Measurements from ENCODE around the gene LRRC7. TPM values are rescaled to one million over a fixed set of nuclear protein-coding genes. Genes with fewer than 3 reads are reported as not detected.
"Not testable (repeated sequence)": the region's sequence is repeated elsewhere in the genome, so short reads cannot be mapped to it uniquely, and the experiment has no call there.

The LRRC7 gene
- total RNA-seq, 1 experiment from 2014 or later, result not detected

DNA sequence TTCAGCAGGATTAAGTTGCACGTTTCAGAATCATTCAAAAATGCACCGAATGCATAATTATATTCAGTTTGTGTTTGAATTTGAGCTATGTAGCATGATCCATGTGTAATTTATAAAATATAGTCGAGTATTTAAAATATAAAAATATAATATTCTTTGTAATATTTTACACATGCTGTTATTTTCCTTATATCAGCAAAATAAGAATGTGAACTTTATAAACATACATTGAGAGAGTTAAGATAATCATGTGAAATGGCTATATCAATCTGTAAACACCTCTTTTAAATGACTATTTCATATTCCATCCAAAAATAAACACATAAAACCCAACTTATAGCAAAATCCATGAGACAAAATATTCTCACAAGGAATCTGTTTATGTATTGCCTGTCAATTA, 303.7 kb downstream of the LRRC7 start:
- no peak for DNase-seq (ENCODE audit: low read depth)

DNA sequence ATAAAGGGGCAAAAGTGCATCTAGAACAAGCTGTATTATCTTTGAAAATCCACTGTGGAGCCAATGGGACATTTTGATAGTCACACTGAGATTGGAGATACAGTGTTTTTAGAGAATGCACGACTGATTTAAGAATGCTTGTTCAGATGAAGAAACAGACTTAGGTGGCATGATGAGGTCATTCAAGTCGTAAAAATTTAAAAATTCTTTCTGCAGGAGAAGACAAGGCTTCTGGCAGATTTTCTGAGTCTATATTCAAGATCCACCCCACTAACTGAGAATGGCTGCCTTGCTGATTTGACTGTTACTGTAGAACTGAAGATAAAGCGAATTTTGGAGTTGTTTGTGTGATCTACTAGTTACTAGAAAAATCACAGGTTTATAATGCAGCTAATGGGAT, 310.6 kb downstream of the LRRC7 start:
- DNase-seq (ENCODE audit: low read depth), result no peak

DNA sequence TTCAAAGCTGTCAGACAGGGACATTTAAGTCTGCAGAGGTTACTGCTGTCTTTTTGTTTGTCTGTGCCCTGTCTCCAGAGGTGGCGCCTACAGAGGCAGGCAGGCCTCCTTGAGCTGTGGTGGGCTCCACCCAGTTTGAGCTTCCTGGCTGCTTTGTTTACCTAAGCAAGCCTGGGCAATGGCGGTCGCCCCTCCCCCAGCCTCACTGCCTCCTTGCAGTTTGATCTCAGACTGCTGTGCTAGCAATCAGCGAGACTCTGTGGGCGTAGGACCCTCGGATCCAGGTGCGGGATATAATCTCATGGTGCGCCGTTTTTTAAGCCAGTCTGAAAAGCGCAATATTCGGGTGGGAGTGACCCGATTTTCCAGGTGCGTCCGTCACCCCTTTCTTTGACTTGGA, 320.3 kb downstream of the LRRC7 start:
- DNase-seq (ENCODE audit: low read depth), result not testable (repeated sequence)

DNA sequence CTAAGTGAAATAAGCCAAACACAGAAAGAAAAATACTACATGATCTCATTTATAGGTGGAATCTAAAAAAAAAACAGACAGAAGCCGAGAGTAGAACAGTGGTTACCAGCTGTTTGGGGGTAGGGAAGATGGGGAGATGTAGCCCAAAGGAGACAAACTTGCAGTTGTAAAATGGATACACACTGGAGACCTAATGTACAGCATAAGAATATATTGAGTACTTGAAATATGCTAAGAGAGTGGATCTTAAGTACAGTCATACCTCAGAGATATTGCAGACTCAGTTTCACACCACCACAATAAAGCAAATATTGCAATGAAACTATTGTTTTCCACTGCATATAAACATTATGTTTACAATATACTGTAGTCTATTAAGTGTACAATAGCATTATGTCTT, 320.9 kb downstream of the LRRC7 start:
- no peak for DNase-seq (ENCODE audit: low read depth)

DNA sequence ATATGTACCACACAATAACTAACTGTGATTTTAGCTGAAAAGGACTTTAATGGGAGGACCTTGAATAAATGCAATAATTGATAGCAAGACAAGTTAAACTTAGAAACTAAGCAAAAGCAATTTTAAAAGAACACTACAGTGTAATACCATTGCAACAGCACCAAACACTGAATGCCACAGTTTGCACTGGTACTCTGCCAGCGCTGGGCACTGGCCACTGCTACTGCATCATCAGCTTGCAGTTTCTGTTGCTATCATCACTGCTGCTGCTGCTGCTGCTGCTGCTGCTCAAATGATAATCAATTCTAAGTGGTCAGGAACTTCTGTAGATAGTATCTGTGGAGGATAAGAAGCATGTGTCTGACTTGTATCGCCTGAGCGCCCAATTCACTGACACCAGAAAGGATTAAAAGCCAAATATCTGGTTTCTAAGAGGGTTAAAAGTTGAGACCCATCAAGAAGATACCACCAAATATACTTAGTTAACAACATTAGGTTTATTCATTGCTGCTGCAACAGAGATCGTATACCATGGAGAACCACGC, 330.8 kb downstream of the LRRC7 start:
- no peak for DNase-seq (ENCODE audit: low read depth)

DNA sequence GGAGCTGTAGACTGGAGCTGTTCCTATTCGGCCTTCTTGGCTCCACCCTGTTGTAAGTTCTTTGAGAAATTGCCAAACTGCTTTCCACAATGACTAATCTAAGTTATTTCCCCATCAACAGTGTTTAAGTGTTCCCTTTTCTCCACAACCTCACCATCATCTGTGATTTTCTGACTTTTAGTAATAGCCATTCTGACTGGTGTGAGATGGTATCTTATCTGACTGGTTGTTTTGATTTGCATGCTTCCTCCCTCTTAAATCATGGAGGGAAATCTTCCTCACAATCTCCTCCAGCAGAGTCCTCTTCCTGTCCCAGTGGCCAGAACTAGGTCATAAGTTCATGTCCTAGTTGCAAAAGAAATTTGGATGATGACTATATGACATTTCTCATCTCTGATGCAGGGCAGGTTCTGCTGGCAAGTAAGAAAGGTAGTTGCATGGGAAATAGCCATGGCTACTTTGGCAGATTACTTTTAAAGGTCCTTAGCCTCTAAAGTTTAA, 343.6 kb downstream of the LRRC7 start:
- peak; percentile 2 for DNase-seq (ENCODE audit: low read depth)

DNA sequence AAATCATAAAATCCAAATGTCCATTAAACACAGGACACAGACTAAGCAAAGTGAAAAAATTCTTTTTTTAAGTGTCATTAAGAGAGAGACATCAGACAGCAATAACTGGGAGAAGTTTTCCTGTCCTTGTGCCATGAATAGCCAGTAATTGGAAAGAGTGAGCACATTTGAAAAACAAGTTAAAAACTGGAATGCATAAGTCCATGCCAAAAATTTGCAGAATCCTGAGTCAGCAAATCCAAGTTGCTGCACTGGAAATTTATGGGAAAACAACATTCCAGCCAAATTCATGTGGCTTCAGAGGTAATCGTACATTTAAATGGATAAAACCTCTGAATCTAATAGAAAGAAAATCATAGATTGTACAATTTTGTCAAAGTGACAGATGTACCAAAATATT, 346.3 kb downstream of the LRRC7 start:
- no peak for DNase-seq (ENCODE audit: low read depth)

DNA sequence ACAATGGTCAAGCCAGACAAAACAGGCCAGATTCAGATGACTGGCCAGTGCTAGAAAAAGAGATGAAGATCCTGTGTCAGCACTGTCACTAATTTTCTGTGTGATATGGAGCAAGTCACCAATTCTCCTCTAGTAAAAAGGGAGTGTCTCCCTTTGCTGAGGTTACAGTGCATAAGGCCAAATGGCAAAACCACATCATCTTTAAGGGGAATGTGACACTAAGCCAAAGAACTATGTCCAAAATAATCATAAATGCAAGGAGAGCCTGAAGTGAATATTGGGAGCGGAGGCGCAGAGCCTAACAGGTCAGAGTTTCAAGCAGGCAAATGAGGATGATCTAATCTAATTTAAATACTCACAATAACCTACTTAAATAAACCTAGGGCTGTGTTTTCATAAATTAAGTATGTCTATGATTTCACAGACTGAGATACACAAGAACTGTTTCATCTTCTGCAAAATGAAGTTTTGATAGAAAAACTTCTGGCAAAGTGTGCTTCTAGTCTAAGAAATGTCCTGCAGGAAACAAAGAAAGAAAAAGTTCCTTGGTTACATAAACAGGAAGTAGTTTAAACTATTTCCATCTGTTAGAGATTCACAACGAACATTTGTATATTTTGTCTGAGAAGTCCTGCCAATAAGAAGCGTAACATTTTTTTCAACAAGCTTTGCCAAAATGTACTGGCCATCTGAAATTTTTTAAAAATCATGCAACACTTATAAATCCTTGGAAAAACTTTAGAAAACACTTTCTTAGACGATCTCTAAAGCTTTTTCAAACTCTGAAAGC, 347.4 kb downstream of the LRRC7 start:
- no peak for DNase-seq (ENCODE audit: low read depth)

DNA sequence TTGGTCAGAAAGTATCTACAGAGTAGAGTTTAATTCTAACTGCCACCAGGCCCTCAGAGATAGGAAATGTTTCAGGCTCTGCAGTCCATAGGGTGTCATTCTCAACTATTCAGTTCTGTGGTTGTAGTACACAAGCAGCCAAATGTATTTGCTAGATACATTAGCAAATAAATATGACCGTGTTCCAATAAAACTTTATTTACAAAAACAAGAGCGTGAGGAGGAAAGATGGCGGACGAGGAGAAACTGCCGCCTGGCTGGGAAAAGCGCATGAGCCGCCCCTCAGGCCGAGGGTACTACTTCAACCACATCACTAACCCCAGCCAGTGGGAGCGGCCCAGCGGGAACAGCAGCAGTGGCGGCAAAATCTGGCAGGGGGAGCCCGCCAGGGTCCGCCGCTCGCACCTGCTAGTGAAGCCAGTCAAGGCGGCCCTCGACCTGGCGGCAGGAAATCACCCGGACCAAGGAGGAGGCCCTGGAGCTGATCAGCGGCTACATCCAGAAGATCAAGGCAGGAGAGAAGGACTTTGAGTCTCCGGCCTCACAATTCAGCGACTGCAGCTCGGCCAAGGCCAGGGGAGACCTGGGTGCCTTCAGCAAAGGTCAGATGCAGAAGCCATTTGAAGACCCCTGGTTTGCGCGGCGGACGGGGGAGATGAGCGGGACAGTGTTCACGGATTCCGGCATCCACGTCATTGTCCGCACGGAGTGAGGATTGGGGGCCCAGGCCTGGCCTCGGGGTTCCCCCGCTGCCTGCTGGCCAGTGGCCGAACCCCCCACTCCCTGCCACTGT, 351.6 kb downstream of the LRRC7 start:
- DNase-seq (ENCODE audit: low read depth), result peak; percentile 5

DNA sequence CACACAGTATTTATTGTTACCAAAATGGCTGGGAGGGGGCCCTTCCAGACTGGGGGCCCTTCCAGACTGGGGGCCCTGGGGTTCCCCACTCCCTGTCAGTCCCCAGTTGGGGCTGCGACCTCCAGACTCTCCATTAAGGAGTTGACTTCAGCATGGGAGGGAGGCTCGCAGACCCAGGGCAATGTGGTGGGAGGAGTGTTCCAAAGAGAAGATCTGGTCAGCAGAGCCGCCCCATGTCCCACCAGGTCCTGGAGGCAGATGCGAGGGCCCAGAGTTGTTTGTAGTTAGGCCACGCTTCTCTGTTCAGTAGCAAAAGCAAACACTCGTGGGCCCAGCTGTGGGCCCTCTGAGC, 352.2 kb downstream of the LRRC7 start:
- no peak for DNase-seq (ENCODE audit: low read depth)

DNA sequence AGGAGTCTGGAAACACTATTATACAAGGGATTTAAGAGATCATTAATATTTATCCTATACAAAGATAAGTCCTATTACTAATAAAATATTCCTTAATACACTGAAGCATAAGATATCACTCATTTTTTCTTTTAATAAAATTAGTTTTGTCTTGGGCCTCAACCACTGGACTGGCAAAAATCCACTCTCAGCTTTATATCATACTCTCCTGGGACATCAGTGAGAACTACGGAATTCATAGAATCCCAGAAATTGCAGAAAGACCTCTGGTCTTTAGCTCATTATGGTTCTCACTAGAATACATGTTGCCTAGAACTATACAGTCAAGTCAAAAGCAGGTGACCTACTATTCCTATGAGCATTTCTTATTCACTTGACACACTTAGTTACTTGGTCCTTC, 352.7 kb downstream of the LRRC7 start:
- DNase-seq (ENCODE audit: low read depth), result no peak

DNA sequence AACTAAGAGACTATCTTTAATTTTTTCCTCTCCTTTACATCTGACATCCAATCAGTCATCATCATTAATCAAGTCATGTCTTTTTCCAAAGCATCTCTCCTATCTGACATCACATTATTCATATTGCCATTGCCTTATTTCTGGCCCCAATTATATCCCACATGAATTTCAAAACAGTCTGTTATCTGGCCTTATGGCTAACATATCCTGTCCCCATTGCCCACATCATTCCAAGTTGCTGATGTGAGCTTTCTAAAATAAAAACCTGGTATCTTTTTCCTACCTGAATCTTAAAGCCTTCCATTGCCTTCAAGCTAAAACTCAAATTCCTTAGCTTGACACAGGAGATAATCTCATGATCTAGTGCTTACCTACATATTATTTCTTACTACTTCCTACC, 353.8 kb downstream of the LRRC7 start:
- no peak for DNase-seq (ENCODE audit: low read depth)

DNA sequence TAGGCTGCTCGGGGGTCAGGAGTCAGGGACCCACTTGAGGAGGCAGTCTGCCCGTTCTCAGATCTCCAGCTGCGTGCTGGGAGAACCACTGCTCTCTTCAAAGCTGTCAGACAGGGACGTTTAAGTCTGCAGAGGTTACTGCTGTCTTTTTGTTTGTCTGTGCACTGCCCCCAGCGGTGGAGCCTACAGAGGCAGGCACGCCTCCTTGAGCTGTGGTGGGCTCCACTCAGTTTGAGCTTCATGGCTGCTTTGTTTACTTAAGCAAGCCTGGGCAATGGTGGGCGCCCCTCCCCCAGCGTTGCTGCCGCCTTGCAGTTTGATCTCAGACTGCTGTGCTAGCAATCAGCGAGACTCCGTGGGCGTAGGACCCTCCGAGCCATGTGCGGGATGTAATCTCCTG, 360.5 kb downstream of the LRRC7 start:
- not testable (repeated sequence) for DNase-seq (ENCODE audit: low read depth)

DNA sequence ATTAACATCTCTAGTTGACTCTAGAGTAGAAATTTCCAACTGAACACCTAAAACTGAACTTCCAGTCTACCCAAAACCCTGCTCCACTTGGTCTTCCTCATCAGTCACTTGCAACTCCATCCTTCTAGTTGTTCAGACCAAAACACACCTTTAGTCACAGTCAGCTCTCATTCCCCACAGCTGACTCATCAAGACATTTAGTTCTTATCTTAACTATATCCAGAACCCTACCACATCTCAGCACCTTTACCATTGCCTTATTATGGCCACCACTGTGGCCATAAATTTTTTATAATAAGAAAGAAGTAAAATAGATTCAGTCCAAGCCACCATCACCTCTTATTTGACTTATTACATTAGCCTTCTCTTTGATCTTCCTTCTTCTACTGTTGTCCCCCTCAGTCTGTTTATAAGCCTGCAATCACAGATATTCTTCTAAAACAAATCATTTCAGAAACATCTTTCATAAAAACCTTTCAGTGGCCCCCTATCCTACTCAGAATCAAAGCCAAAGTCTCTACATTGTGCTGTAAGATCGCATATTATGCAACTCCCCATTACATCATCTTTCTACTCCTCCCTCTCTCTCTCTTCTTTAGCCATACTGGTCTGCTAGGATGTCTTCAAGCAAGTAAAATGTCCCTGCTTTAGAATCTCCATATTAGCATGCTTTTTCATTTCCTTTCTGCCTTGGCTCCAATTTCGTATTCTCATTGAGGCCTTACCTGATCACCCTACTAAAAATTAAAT, 361.8 kb downstream of the LRRC7 start:
- DNase-seq (ENCODE audit: low read depth), result no peak

DNA sequence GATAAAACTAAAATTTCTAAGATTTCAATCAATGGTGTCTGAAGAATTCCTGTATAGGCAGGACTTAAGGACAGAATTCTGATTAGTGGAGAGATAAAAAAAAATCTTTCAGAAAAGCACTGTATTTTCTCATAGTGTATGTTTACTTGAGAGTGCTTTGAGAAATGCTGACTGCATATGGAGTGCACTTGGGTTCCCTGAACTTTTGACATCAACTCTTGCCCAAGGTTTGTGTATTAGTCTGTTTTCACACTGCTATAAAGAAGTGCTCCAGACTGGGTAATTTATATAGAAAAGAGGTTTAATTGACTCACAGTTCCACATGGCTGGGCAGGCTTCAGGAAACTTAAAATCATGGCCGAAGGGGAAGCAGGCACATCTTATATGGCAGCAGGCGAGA, 362.7 kb downstream of the LRRC7 start:
- no peak for DNase-seq (ENCODE audit: low read depth)

DNA sequence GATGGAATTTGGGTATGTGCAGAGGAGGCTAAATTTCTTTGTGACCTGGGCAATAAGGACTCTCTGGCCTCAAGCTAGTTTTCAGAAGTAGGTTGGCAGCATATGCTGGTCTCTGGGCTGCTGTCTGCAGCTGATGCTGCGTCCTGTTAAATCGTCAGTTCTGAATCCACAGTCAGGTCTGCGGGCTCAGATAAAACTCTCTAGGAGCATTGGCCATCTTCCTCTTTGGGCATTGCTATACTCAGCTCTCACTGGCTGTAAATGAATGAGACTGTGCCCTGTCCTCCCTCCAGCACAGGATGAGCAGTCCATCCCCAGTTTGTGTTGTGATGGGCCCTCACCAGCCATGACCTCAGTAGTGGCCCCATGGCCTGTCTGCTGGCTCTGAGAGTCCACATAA, 365.0 kb downstream of the LRRC7 start:
- DNase-seq (ENCODE audit: low read depth), result no peak

DNA sequence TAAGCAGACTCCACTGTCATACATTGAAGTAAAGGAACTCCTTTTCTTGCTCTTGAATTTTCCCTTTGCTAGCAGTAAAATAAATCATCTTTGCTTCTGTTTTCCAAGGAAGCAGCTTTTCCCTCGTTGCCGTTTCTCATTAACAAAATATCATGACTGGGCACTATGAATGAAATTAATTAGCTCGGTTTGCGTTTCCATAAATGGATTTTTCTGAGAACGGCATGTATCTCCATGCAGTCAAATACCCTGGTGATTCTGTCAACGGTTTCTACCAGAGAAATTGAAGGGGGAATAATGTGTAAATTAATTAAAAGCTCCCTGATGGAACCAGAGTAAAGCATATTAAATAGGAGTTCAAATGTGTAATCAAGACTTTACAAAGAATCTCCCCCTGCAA, 372.5 kb downstream of the LRRC7 start:
- no peak for DNase-seq (ENCODE audit: low read depth)

DNA sequence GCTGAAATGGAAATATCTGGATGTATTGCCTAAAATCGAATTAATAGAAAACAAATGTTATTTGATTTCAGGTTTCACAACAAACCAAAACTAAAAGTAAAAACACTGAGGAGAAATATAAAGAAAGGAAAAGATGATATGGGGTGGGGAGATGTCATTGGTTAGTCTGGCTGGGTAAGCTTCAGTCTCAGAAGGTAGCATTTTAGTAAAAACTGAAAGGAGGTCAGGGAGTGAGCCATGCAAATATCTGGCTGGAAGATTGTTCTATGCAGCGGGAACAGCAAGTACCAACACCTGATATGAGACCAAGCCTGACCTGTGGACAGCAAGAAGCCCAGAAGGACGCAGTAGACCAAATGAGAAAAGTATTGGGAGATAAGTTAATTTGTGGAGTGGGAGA, 373.1 kb downstream of the LRRC7 start:
- no peak for DNase-seq (ENCODE audit: low read depth)

DNA sequence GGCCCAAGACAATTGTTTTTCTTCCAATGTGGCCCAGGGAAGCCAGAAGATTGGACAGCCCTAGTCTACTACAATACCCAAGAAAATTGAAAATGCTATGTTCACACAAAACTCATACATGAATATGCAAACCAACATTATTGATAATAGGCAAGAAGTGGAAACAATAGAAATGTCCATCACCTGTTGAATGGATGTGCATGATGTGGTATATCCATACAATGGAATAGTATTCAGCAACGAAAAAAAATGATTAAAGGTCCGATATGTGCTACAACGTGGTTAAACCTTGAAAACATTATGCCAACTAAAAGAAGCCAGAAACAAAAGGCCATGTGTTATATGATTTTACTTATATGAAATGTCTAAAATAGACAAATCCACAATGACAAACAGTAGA, 375.3 kb downstream of the LRRC7 start:
- DNase-seq (ENCODE audit: low read depth), result no peak

DNA sequence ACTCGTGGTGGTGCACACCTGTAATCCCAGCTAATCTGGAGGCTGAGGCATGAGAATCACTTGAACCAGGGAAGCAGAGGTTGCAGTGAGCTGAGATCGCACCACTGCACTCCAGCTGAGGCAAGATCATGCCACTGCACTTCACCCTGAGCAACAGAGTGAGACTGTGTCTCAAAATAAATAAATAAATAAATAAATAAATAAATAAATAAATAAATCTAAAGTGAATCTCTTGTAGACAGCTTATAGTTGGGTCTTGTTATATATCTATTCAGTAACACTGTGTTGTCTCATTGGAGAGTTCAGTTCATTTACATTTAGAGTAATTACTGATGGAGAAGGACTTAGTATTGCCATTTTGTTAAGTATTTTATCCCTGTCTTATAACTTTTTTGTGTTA, 379.2 kb downstream of the LRRC7 start:
- DNase-seq (ENCODE audit: low read depth), result no peak

DNA sequence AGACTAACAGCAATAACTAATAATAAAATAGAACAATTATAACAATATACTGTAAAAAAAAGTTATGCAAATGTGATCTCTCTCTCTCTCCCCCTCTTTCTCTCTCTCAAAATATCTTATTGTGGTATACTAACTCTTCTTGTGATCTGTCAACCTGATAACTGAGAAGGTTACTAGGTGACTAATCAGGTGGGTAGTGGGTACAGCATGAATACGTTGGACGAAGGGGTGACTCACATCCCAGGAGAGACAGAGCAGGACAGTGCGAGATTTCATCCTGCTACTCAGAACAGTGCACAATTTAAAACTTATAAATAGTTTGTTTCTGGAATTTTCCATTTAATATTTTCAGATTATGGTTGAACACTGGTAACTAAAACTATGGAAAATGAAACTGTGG, 380.1 kb downstream of the LRRC7 start:
- no peak for DNase-seq (ENCODE audit: low read depth)

DNA sequence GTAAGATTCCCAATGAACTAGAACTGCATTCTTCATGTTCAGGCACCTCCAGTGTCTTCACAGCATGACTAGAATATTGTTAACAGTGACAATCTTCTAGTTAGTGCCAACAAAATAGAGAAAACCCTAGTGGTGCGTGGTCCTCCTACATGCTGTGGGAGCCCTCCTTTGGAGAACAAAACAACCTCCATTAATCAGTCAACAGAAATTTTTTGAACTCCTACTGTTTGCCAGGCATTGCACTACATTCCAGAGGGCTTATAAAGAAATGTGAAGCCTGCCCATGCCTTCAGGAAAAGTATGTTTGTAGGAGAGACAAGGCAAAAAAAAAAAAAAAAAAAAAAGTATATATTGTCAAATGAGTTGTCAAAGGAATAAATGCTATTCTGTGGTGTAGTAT, 385.0 kb downstream of the LRRC7 start:
- DNase-seq (ENCODE audit: low read depth), result no peak
